H9 (cell line): Measurements from ENCODE around the gene SERINC3. TPM values are rescaled to one million over a fixed set of nuclear protein-coding genes. Genes with fewer than 3 reads are reported as not detected.

ENCODE experiments used
- DNase-seq: peaks from one replicate; pipeline ENCODE4 v3.0.0-alpha.2; 2017
- H2AFZ ChIP-seq: one replicate; pipeline ENCODE4 v1.6.1; 2013; ENCODE audit warnings: mild to moderate bottlenecking, low read length, control low read depth, moderate library complexity
- H2AK5ac ChIP-seq: 2 replicates; pipeline ENCODE4 v1.6.1; 2013; ENCODE audit warnings: low read length, control low read depth, mixed read lengths; ENCODE audit not compliant: insufficient read length
- H2BK120ac ChIP-seq: one replicate; pipeline ENCODE4 v1.6.1; 2013; ENCODE audit warnings: low read depth, mild to moderate bottlenecking, low read length, control low read depth, inconsistent platforms; ENCODE audit not compliant: poor library complexity, severe bottlenecking
- H2BK12ac ChIP-seq: 2 replicates; pipeline ENCODE4 v1.6.1; 2013; ENCODE audit warnings: low read length, control low read depth, mixed read lengths, low read depth; ENCODE audit not compliant: insufficient read length
- H2BK15ac ChIP-seq: 2 replicates; pipeline ENCODE4 v1.6.1; 2013; ENCODE audit warnings: low read depth, low read length, control low read depth
- H2BK20ac ChIP-seq: one replicate; pipeline ENCODE4 v1.6.1; 2013; ENCODE audit warnings: low read depth, mild to moderate bottlenecking, low read length, control low read depth, inconsistent platforms; ENCODE audit not compliant: poor library complexity, severe bottlenecking
- H2BK5ac ChIP-seq: 2 replicates; pipeline ENCODE4 v1.6.1; 2013; ENCODE audit warnings: low read length, control low read depth, mixed read lengths; ENCODE audit not compliant: insufficient read length
- H3K14ac ChIP-seq: 2 replicates; pipeline ENCODE4 v1.6.1; 2013; ENCODE audit warnings: low read length, control low read depth; ENCODE audit not compliant: insufficient read depth
- H3K18ac ChIP-seq: 2 replicates; pipeline ENCODE4 v1.6.1; 2013; ENCODE audit warnings: low read depth, mild to moderate bottlenecking, mixed read lengths, low read length, control low read depth; ENCODE audit not compliant: insufficient read length
- H3K23ac ChIP-seq: 2 replicates; pipeline ENCODE4 v1.6.1; 2013; ENCODE audit warnings: low read length, control low read depth, mixed read lengths, low read depth; ENCODE audit not compliant: insufficient read length
- H3K23me2 ChIP-seq: 2 replicates; pipeline ENCODE4 v1.6.1; 2013; ENCODE audit warnings: low read depth, mild to moderate bottlenecking, mixed read lengths, low read length, control low read depth; ENCODE audit not compliant: insufficient read length, poor library complexity, severe bottlenecking
- H3K27ac ChIP-seq: 2 replicates; pipeline ENCODE4 v1.5.1; 2013; ENCODE audit warnings: low read length, control low read depth, mixed read lengths, low read depth; ENCODE audit not compliant: insufficient read length
- H3K27me3 ChIP-seq: 2 replicates; pipeline ENCODE4 v1.6.1; 2013; ENCODE audit warnings: low read length, control low read depth, inconsistent platforms; ENCODE audit not compliant: insufficient read depth
- H3K4ac ChIP-seq: 2 replicates; pipeline ENCODE4 v1.6.1; 2013; ENCODE audit warnings: low read depth, mild to moderate bottlenecking, control low read depth, inconsistent platforms, low read length, moderate library complexity
- H3K4me1 ChIP-seq: 2 replicates; pipeline ENCODE4 v1.6.1; 2013; ENCODE audit warnings: low read length, control low read depth, inconsistent platforms; ENCODE audit not compliant: insufficient read depth
- H3K4me2 ChIP-seq: 2 replicates; pipeline ENCODE4 v1.6.1; 2013; ENCODE audit warnings: low read length, control low read depth, mixed read lengths; ENCODE audit not compliant: insufficient read length, insufficient read depth
- H3K56ac ChIP-seq: 2 replicates; pipeline ENCODE4 v1.6.1; 2013; ENCODE audit warnings: low read depth, mild to moderate bottlenecking, mixed read lengths, low read length, control low read depth; ENCODE audit not compliant: insufficient read length
- H3K79me1 ChIP-seq: 2 replicates; pipeline ENCODE4 v1.6.1; 2013; ENCODE audit warnings: low read depth, mild to moderate bottlenecking, moderate library complexity, low read length, control low read depth, inconsistent platforms; ENCODE audit not compliant: insufficient read depth, poor library complexity, severe bottlenecking
- H3K79me2 ChIP-seq: 2 replicates; pipeline ENCODE4 v1.6.1; 2013; ENCODE audit warnings: low read length, control low read depth, inconsistent platforms; ENCODE audit not compliant: insufficient read depth
- H3K9ac ChIP-seq: 2 replicates; pipeline ENCODE4 v1.6.1; 2013; ENCODE audit warnings: low read length, control low read depth, mixed read lengths; ENCODE audit not compliant: insufficient read length; ENCODE audit errors: extremely low read depth
- H3K9me3 ChIP-seq: one replicate; pipeline ENCODE4 v1.6.1; 2013; ENCODE audit warnings: low read depth, low read length, inconsistent platforms; ENCODE audit not compliant: control insufficient read depth
- H3T11ph ChIP-seq: one replicate; pipeline ENCODE4 v1.6.1; 2013; ENCODE audit warnings: mild to moderate bottlenecking, low read length, control low read depth, inconsistent platforms
- H4K20me1 ChIP-seq: one replicate; pipeline ENCODE4 v1.6.1; 2013; ENCODE audit not compliant: control insufficient read depth, insufficient read length, insufficient read depth
- H4K5ac ChIP-seq: 2 replicates; pipeline ENCODE4 v1.6.1; 2013; ENCODE audit warnings: low read depth, mild to moderate bottlenecking, mixed read lengths, low read length, control low read depth; ENCODE audit not compliant: insufficient read length
- H4K8ac ChIP-seq: replicated peaks from 2 replicates; pipeline ENCODE4 v1.6.1; 2013; ENCODE audit warnings: low read length, control low read depth, mixed read lengths, low read depth; ENCODE audit not compliant: insufficient read length
- H4K91ac ChIP-seq: 2 replicates; pipeline ENCODE4 v1.6.1; 2013; ENCODE audit warnings: low read depth, mild to moderate bottlenecking, moderate library complexity, mixed read lengths, low read length, control low read depth; ENCODE audit not compliant: insufficient read length
- H3K27ac Mint-ChIP-seq, 3 experiments: 2 replicates in 2 of 3; 3 replicates in 1 of 3; pipeline ENCODE4 v1.8.0; 2020 to 2021; ENCODE audit warnings: mixed read lengths in 3 of 3, mild to moderate bottlenecking in 1 of 3, moderate library complexity in 1 of 3
- H3K27me3 Mint-ChIP-seq: 2 replicates; pipeline ENCODE4 v1.8.0; 2021; ENCODE audit warnings: low read depth, mild to moderate bottlenecking, moderate library complexity, mixed read lengths
- H3K36me3 Mint-ChIP-seq, 3 experiments: 2 replicates in 2 of 3; 3 replicates in 1 of 3; pipeline ENCODE4 v1.8.0; 2020 to 2021; ENCODE audit warnings: low read depth in 3 of 3, mixed read lengths in 3 of 3; ENCODE audit not compliant: insufficient read depth in 1 of 3
- H3K4me1 Mint-ChIP-seq, 2 experiments: 2 replicates each; pipeline ENCODE4 v1.8.0; 2020; ENCODE audit warnings: mixed read lengths in 2 of 2
- H3K4me3 Mint-ChIP-seq, 2 experiments: 2 replicates in 1 of 2; 3 replicates in 1 of 2; pipeline ENCODE4 v1.8.0; 2020 to 2021; ENCODE audit warnings: mild to moderate bottlenecking in 2 of 2, mixed read lengths in 2 of 2, moderate library complexity in 1 of 2
- H3K9me3 Mint-ChIP-seq, 2 experiments: 2 replicates in 1 of 2; 3 replicates in 1 of 2; pipeline ENCODE4 v1.8.0; 2020; ENCODE audit warnings: mild to moderate bottlenecking in 2 of 2, mixed read lengths in 2 of 2, moderate library complexity in 1 of 2
- CTCF ChIP-seq: fragments of 200-600 bp; sonication (generic); conservative IDR thresholded peaks from 3 replicates; pipeline ENCODE4 v1.8.0; 2021; ENCODE audit warnings: antibody characterized with exemption, mild to moderate bottlenecking
- WGBS: extraction: QIAGEN DNeasy Blood & Tissue Kit; methylation state at CpG from one replicate; pipeline ENCODE4 v1.1.7; 2013; ENCODE audit warnings: missing lambda C conversion rate, low lambda C conversion rate, mixed read lengths; ENCODE audit not compliant: insufficient read length; ENCODE audit errors: extremely low coverage; 5-methylcytosine and 5-hydroxymethylcytosine counted together
- total RNA-seq: library from RNA; stranded (reverse); gene quantifications from 2 replicates; pipeline ENCODE4 v1.2.1, GENCODE V29; 2021

Gene SERINC3
- total RNA-seq, 1 experiment from 2014 or later: 41.5 TPM

- no peak overlapping the region for H4K8ac ChIP-seq
- H3K79me1 ChIP-seq: no peaks in the 10 kb centered on the region
- H3K23me2 ChIP-seq: no peaks in the 10 kb centered on the region
- H2BK20ac ChIP-seq: no peak overlapping the region
- DNase-seq: no peak
- no peak overlapping the region for H2BK5ac ChIP-seq
- H3K27ac ChIP-seq: no peak overlapping the region
- no peaks in the 10 kb centered on the region for H3K79me2 ChIP-seq
- H3K23ac ChIP-seq: no peak overlapping the region
- no peak overlapping the region for H2BK12ac ChIP-seq
- Mint-ChIP-seq H3K27me3 (peaks cover 3% of the 10 kb centered on the region), H3K9me3 (no peaks in the 10 kb centered on the region), H3K36me3 (no peaks in the 10 kb centered on the region), H3K4me3 (no peak overlapping the region), H3K4me1 (peaks cover 0 to 4% of the 10 kb centered on the region in 2 experiments; a peak in 2 of 4 replicates), H3K27ac (no peak overlapping the region)
- H4K5ac ChIP-seq: no peak overlapping the region
- H4K91ac ChIP-seq: no peak overlapping the region
- no peak overlapping the region for H3K4me2 ChIP-seq
- H2AK5ac ChIP-seq: no peak overlapping the region
- no peaks in the 10 kb centered on the region for H3K27me3 ChIP-seq
- no peak overlapping the region for H3K56ac ChIP-seq
- TF ChIP-seq CTCF: no peak
- no peaks in the 10 kb centered on the region for H3K9me3 ChIP-seq
- H3K9ac ChIP-seq: no peak overlapping the region
- H3K4ac ChIP-seq: no peak overlapping the region
- H3K4me1 ChIP-seq: no peaks in the 10 kb centered on the region
- H2AFZ ChIP-seq: no peak overlapping the region
- no peak overlapping the region for H3K14ac ChIP-seq
- WGBS: no CpG with 5 or more reads among the region's 3 CpGs
- no peak overlapping the region for H2BK15ac ChIP-seq
- H2BK120ac ChIP-seq: no peak overlapping the region
- H3T11ph ChIP-seq: no peak overlapping the region
- H3K18ac ChIP-seq: no peak overlapping the region
- no peaks in the 10 kb centered on the region for H4K20me1 ChIP-seq
Measured at GRCh38 chr20:44450281-44450889, 71.5 kb downstream of the SERINC3 start.
